HG02623 (cell line): Measurements from ENCODE around the gene JMJD7.

Experiments used
- ATAC-seq: cut with Tn5 transposase; IDR thresholded peaks from one replicate; pipeline ENCODE4 v1.9.1; 2021; ENCODE audit warnings: moderate library complexity; ENCODE audit not compliant: unreplicated experiment

Gene JMJD7

GRCh38 chr15:41861736-41862356 lies 34.0 kb downstream of the JMJD7 start:
- no peak for ATAC-seq

- no peak for ATAC-seq
Measured at GRCh38 chr15:41862515-41863116, 34.7 kb downstream of the JMJD7 start.

- ATAC-seq: no peak
Measured at GRCh38 chr15:41865490-41866055, 37.7 kb downstream of the JMJD7 start.

- no peak for ATAC-seq
Measured at GRCh38 chr15:41866263-41866703, 38.4 kb downstream of the JMJD7 start.

- ATAC-seq: no peak
Measured at GRCh38 chr15:41866872-41867579, 39.1 kb downstream of the JMJD7 start.

GRCh38 chr15:41868321-41868720 lies 40.4 kb downstream of the JMJD7 start:
- no peak for ATAC-seq

GRCh38 chr15:41869770-41870688 lies 42.1 kb downstream of the JMJD7 start:
- no peak for ATAC-seq

GRCh38 chr15:41870689-41871081 lies 42.8 kb downstream of the JMJD7 start:
- no peak for ATAC-seq

- no peak for ATAC-seq
Measured at GRCh38 chr15:41871175-41871905, 43.4 kb downstream of the JMJD7 start.

GRCh38 chr15:41872166-41872747 lies 44.4 kb downstream of the JMJD7 start:
- no peak for ATAC-seq

- no peak for ATAC-seq
Measured at GRCh38 chr15:41873711-41874110, 45.8 kb downstream of the JMJD7 start.

- ATAC-seq: no peak
Measured at GRCh38 chr15:41874736-41875135, 46.8 kb downstream of the JMJD7 start.

- no peak for ATAC-seq
Measured at GRCh38 chr15:41876007-41876406, 48.1 kb downstream of the JMJD7 start.

- ATAC-seq: no peak
Measured at GRCh38 chr15:41876689-41877088, 48.8 kb downstream of the JMJD7 start.

GRCh38 chr15:41877631-41878354 lies 49.9 kb downstream of the JMJD7 start:
- no peak for ATAC-seq

- no peak for ATAC-seq
Measured at GRCh38 chr15:41878355-41878699, 50.4 kb downstream of the JMJD7 start.

- ATAC-seq: no peak
Measured at GRCh38 chr15:41879321-41879845, 51.5 kb downstream of the JMJD7 start.

GRCh38 chr15:41880156-41880877 lies 52.4 kb downstream of the JMJD7 start:
- ATAC-seq: no peak
